ENCODE data around the gene PTPRM. TPM values are rescaled to one million over a fixed set of nuclear protein-coding genes. Genes with fewer than 3 reads are reported as not detected.

PTPRM gene
- polyA plus RNA-seq, 1 donor from 2014 or later, result 126 TPM

DNA sequence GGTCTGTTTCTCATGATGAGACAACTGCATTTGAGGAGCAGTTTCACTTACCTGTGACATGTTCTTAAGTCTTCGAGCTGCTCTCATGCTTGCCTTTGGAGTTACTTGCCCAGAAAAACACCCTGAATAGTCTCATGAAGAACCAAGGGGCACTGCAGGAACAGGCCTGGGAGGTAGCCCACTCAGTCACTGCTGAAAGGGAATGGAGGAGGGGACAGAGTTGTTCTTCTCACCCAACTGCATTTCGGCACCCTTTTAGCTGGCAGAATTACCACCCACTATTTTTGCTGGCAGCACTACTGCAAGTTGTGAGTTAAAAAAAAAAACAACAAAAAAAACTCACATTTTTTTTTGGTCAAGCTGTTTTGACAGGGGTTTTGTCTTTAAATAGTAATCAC is 181.9 kb downstream of the PTPRM start:
- Histone ChIP-seq H3F3A (ENCODE audit: insufficient read depth, low read length, poor library complexity, severe bottlenecking) (no peaks in the 10 kb centered on the region), H3K27me3 (ENCODE audit: insufficient read depth, low read depth, low read length) (no peaks in the 10 kb centered on the region), H3K36me3 (ENCODE audit: insufficient read depth, low read length) (no peaks in the 10 kb centered on the region), H3K9me3 (ENCODE audit: low read length) (no peaks in the 10 kb centered on the region), H2AFZ (ENCODE audit: low read depth, low read length) (no peak overlapping the region), H3K9ac (ENCODE audit: low read length) (no peak overlapping the region), H3K4me2 (ENCODE audit: low read length) (no peak overlapping the region), H3K9me2 (ENCODE audit: insufficient read depth, low read length) (no peaks in the 10 kb centered on the region), H3K79me2 (replicated peaks; ENCODE audit: insufficient read depth, low read length) (no peaks in the 10 kb centered on the region), H4K20me1 (ENCODE audit: insufficient read depth) (no peaks in the 10 kb centered on the region), H3K4me3 (ENCODE audit: low read length) (no peak overlapping the region), H3K27ac (ENCODE audit: low read length) (no peak overlapping the region)
- TF ChIP-seq EZH2 (IDR thresholded peaks at IDR 0.05; ENCODE audit: borderline replicate concordance, insufficient read depth, low read length, poor library complexity, severe bottlenecking) (no peak), TAF1 (IDR thresholded peaks at IDR 0.05; ENCODE audit: low read depth) (no peak)

- no peak overlapping the region for H3K4me3 ChIP-seq (ENCODE audit: low read length)
- no peak overlapping the region for H3K27ac ChIP-seq (ENCODE audit: low read length)
- TF ChIP-seq SMC3 (conservative IDR thresholded peaks at IDR 0.05; ENCODE audit: poor library complexity) (no peak), EZH2 (IDR thresholded peaks at IDR 0.05; ENCODE audit: borderline replicate concordance, insufficient read depth, low read length, poor library complexity, severe bottlenecking) (no peak), EP300 (conservative IDR thresholded peaks at IDR 0.05; ENCODE audit: poor library complexity, severe bottlenecking) (no peak), CTCF (IDR thresholded peaks at IDR 0.05; ENCODE audit: poor library complexity, severe bottlenecking) (no peak), REST (IDR thresholded peaks at IDR 0.05; ENCODE audit: borderline replicate concordance) (no peak), RAD21 (conservative IDR thresholded peaks at IDR 0.05) (no peak), MXI1 (conservative IDR thresholded peaks at IDR 0.05; ENCODE audit: poor library complexity, severe bottlenecking) (no peak), TAF1 (IDR thresholded peaks at IDR 0.05; ENCODE audit: low read depth) (no peak)
- H3K27me3 ChIP-seq (ENCODE audit: insufficient read depth, low read depth, low read length), result no peaks in the 10 kb centered on the region
- no peaks in the 10 kb centered on the region for H3K9me2 ChIP-seq (ENCODE audit: insufficient read depth, low read length)
- no peaks in the 10 kb centered on the region for H3K9me3 ChIP-seq (ENCODE audit: low read length)
- H3K9ac ChIP-seq (ENCODE audit: low read length), result no peak overlapping the region
- H3K79me2 ChIP-seq (replicated peaks; ENCODE audit: insufficient read depth, low read length), result no peaks in the 10 kb centered on the region
- H2AFZ ChIP-seq (ENCODE audit: low read depth, low read length), result no peak overlapping the region
- H3F3A ChIP-seq (ENCODE audit: insufficient read depth, low read length, poor library complexity, severe bottlenecking), result no peaks in the 10 kb centered on the region
- no peak overlapping the region for H3K4me2 ChIP-seq (ENCODE audit: low read length)
- H4K20me1 ChIP-seq (ENCODE audit: insufficient read depth), result no peaks in the 10 kb centered on the region
- no peaks in the 10 kb centered on the region for H3K36me3 ChIP-seq (ENCODE audit: insufficient read depth, low read length)
Observed at GRCh38 chr18:7749510-7749981, 182.4 kb downstream of the PTPRM start.
